Measurements from ENCODE around the gene NECTIN4.

The NECTIN4 gene

GRCh38 chr1:161089938-161090337, 580 bp upstream of the NECTIN4 start:
- no peak for TF ChIP-seq CTCF (IDR thresholded peaks at IDR 0.05; ENCODE audit: low read depth, low read length)
- DNase-seq (ENCODE audit: low read depth in 2 of 2), result no peak

GRCh38 chr1:161088587-161089110, 709 bp downstream of the NECTIN4 start:
- H3K4me3 ChIP-seq (replicated peaks in 1 of 2; ENCODE audit: low read depth in 2 of 2, low read length in 2 of 2), result no peak overlapping the region
- peak; percentile 22 to 57 for DNase-seq (ENCODE audit: low read depth in 2 of 2)
- no peak for TF ChIP-seq CTCF (IDR thresholded peaks at IDR 0.05; ENCODE audit: low read depth, low read length)

More at GRCh38 chr1:161089938-161090337, 580 bp upstream of the NECTIN4 start:
- no peak overlapping the region for H3K4me3 ChIP-seq (replicated peaks in 1 of 2; ENCODE audit: low read depth in 2 of 2, low read length in 2 of 2)

GRCh38 chr1:161086457-161086856, 2.9 kb downstream of the NECTIN4 start:
- no peak overlapping the region for H3K4me3 ChIP-seq (replicated peaks in 1 of 2; ENCODE audit: low read depth in 2 of 2, low read length in 2 of 2)
- no peak for DNase-seq (ENCODE audit: low read depth in 2 of 2)
- TF ChIP-seq CTCF (IDR thresholded peaks at IDR 0.05; ENCODE audit: low read depth, low read length), result no peak

GRCh38 chr1:161085165-161085564, 4.2 kb downstream of the NECTIN4 start:
- TF ChIP-seq CTCF (IDR thresholded peaks at IDR 0.05; ENCODE audit: low read depth, low read length), result no peak
- H3K4me3 ChIP-seq (replicated peaks in 1 of 2; ENCODE audit: low read depth in 2 of 2, low read length in 2 of 2), result no peak overlapping the region
- no peak for DNase-seq (ENCODE audit: low read depth in 2 of 2)

- no peak for TF ChIP-seq CTCF (IDR thresholded peaks at IDR 0.05; ENCODE audit: low read depth, low read length)
- no peak overlapping the region for H3K4me3 ChIP-seq (replicated peaks in 1 of 2; ENCODE audit: low read depth in 2 of 2, low read length in 2 of 2)
- no peak for DNase-seq (ENCODE audit: low read depth in 2 of 2)
Observed at GRCh38 chr1:161084597-161084988, 4.8 kb downstream of the NECTIN4 start.

- H3K4me3 ChIP-seq (replicated peaks in 1 of 2; ENCODE audit: low read depth in 2 of 2, low read length in 2 of 2), result no peak overlapping the region
- TF ChIP-seq CTCF (IDR thresholded peaks at IDR 0.05; ENCODE audit: low read depth, low read length), result no peak
- peak; percentile 26 to 34 for DNase-seq (ENCODE audit: low read depth in 2 of 2)
Observed at GRCh38 chr1:161083748-161084596, 5.4 kb downstream of the NECTIN4 start.

Data from cardiac fibroblast (primary cell).